Dermis blood vessel endothelial cell (primary cell): ENCODE measurements around the gene B3GAT1. TPM values are rescaled to one million over a fixed set of nuclear protein-coding genes. Genes with fewer than 3 reads are reported as not detected.
"Not testable (repeated sequence)": the region's sequence is repeated elsewhere in the genome, so short reads cannot be mapped to it uniquely, and the experiment has no call there.

ENCODE experiments used
- DNase-seq: peaks from one replicate; pipeline ENCODE4 v3.0.0; 2010
- total RNA-seq: library from RNA; depleted of rRNA; stranded (reverse); fragments of >200 nt; gene quantifications from 2 replicates; pipeline ENCODE4 v1.2.3, GENCODE V29; 2014

B3GAT1 gene, protein sequence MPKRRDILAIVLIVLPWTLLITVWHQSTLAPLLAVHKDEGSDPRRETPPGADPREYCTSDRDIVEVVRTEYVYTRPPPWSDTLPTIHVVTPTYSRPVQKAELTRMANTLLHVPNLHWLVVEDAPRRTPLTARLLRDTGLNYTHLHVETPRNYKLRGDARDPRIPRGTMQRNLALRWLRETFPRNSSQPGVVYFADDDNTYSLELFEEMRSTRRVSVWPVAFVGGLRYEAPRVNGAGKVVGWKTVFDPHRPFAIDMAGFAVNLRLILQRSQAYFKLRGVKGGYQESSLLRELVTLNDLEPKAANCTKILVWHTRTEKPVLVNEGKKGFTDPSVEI
- not detected in 2 replicates for total RNA-seq

DNA sequence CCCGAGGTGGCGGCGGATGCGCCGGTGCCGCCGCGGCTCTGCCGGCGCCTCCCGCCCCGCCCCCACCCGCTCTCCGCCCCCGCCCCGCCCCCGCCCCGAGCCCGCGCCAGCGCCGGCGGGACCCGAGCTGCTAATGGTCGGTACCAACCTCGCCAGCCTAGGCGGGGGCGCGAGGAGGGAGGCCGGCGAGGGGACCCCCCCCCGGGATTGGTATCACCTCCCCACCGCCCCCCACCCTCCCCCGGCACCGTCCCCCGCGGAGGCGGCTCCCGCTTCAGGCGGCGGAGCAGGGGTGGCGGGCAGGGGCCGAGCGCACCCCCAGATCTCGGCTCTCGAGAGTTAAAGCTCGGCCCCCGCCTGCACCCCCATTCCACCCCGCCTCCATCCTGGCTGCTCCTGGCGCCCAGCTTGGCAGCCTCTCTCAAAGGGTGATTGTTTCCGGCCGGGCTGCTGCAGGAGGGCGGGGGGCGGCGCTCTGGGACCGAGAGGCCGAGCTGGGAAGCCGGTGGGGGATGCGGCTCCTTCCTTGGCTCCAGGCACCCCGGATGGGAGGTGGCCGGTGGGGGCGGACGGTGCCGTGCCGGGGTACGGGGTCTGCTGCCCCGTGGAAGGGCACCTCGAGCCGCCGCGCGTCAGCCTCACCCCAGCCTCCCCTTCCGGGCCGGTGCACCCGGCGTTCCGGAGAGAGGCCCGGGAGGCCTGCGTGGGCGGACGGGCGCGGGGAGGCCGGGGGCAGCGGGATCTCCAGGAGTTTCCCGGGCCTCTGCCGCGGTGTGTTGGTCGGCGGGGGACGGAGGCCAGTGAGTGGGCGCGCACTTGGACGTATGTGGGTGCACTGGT lies at the start of gene B3GAT1:
Gene B3GAT1 (minus strand): TSS at position 40 of the 840 bp plus-strand sequence. CDS start 24,583 bp downstream, outside the sequence.
- no peak for DNase-seq

- no peak for DNase-seq
Measured at GRCh38 chr11:134461621-134462020, 49.6 kb upstream of the B3GAT1 start.

DNA sequence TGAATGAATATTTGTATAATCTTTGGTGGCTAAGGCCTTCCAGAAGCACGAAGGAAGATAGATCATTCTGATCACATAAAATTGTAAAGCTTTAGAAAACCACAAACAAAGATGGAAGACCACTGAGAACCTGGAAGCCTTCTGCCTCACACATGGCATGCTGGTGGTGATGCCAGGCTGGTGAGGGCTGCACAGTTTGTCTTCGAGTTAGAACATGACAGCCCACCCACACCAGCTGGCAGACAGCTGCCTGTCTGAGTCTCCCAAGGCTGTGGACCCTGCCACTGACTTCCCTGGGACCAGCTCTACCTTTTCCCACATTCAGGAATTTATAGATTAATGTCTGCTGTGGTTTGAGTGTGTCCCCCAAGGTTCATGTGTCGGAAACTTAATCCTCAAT lies 48.8 kb upstream of the B3GAT1 start:
- DNase-seq: no peak

DNA sequence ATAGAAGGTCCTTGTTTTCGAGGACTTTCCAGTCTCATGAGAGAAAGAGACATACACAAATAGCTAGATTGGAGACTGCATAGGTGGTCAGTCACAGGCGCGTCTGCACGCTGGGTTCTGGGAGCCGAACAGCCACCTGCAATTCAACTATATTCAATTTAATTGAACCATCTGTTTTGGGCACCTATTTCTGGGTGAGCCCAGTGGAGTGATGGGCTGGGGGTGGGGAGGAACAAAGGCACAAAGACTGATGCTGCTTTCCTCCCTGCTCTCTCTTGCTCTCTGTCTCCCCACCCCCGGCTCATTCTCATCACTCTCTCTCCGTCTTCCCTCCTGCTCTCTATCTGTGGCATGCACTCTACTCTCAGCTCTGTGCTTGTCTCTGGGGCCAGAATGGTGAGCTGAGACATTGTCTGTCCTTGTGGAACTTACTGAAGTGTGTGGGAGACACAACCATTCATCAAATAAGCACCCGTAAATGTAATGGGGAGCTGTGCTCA lies 48.1 kb upstream of the B3GAT1 start:
- no peak for DNase-seq

DNA sequence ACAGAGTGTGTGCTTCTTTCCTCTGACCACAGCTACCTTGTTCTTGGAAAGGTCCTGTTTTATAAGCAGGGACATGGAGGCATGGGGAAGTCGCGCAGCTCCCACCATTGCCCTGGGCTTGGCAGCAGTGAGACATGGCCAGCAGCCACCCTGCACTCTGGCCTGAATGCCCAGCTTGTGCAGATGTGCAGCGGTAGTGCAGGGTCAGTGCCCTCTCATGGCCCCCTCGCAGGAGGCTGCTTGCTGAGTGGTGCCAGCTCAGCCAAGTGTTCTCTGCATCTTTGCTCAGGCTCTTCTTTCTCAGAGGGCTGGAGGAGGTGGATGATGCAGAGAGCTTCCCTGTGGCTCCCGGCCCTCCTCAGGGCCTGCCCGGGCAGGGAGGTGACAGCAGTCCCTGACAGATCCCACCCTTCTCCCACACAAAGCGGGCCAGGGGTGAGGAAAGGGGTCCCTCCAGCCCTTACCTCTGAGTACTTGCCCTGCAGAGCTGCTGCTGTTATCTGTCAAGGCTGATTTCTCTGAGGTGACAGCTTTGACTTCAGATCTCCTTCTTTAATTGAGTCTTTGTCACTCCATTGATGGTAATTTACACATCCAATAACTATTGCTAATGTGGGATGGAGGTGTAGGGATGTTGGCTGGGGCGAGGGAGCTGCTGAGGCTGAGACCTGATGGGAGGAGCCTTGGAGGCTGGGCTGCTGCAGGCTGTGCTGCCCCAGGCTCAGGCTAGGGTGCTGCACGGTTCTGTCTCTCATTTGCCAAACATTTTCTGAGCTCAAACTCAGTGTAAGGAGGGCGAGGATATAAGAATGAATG lies 47.4 kb upstream of the B3GAT1 start:
- DNase-seq: no peak

DNA sequence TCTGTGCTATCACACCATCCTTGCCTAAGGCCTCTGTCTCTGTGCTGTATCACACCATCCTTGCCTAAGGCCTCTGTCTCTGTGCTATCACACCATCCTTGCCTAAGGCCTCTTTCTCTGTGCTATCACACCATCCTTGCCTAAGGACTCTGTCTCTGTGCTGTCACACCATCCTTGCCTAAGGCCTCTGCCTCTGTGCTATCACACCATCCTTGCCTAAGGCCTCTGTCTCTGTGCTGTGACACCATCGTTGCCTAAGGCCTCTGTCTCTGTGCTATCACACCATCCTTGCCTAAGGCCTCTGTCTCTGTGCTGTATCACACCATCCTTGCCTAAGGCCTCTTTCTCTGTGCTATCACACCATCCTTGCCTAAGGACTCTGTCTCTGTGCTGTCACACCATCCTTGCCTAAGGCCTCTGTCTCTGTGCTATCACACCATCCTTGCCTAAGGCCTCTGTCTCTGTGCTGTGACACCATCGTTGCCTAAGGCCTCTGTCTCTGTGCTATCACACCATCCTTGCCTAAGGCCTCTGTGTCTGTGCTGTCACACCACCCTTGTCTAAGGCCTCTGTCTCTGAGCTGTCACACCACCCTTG lies 45.5 kb upstream of the B3GAT1 start:
- not testable (repeated sequence) for DNase-seq

DNA sequence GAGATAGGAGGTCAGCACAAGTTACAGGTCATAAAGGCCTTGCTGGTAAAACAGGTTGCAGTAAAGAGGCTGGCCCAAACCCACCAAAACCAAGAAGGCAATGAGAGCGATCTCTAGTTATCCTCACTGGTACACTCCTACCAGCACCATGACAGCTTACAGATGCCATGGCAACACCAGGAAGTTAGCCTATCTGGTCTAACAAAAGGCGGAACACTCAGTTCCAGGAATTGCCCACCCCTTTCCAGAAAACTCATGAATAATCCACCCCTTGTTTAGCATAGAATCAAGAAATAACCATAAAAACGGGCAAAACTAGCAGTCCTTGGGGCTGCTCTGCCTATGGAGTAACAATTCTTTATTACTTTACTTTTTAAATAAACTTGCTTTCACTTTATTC lies 43.5 kb upstream of the B3GAT1 start:
- DNase-seq: no peak

- DNase-seq: no peak
Measured at GRCh38 chr11:134454146-134454690, 42.2 kb upstream of the B3GAT1 start.

- no peak for DNase-seq
Measured at GRCh38 chr11:134453441-134453840, 41.4 kb upstream of the B3GAT1 start.

DNA sequence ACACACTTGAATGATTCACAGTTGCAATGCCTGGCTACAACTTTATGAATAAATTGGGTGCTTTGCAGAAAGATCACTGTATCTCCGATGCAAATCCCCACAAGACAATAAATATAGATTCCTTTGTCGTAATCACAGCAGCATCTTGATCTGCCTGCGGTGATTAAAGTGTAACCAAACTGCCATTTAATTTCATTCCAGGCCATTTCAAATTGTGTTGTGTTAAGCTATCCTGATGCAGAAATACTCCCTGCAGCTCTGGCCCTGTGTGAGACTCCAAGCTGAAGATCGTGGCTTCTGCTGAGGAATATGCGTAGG lies 40.8 kb upstream of the B3GAT1 start:
- DNase-seq: no peak

GRCh38 chr11:134452026-134452837 lies 40.2 kb upstream of the B3GAT1 start:
- DNase-seq: no peak

- DNase-seq: no peak
Measured at GRCh38 chr11:134450186-134450585, 38.1 kb upstream of the B3GAT1 start.

DNA sequence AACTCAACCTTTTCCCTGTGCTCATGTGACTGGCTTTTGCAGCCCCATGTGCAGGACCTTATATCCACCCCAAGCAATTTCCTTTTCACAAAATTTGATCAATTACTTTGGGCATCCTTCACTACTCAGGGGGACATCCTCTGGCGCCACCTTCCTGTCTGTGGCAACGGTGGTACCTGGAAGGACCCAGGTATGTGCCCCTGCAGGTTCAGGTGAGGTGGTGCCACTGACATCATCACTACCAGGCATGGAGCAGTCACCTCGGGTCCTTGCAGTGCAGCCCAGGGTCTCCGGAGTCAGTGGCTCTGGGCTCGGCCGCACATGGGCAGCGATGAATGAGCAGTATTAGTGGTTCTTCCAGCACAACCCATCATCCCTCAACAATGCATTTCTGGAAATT lies 37.7 kb upstream of the B3GAT1 start:
- no peak for DNase-seq

DNA sequence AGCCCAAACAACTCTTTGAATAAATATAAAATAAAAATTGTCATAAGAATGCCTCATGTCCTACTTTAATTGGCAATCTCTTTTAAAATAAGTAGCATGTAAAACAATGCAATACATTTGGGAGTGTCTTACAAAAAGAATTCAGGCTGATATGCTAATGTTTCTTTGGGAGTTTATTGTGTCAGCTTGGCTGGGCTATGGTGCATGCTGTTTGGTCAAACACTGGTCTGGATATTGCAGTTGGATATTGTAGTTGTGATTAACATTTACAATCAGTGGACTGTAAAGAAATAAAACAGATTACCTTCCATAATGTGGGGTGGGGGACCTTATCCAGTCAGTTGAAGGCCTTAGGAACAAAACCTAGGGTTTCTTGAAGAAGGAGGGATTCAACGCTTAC lies 37.0 kb upstream of the B3GAT1 start:
- no peak for DNase-seq

- DNase-seq: no peak
Measured at GRCh38 chr11:134447696-134448095, 35.7 kb upstream of the B3GAT1 start.

DNA sequence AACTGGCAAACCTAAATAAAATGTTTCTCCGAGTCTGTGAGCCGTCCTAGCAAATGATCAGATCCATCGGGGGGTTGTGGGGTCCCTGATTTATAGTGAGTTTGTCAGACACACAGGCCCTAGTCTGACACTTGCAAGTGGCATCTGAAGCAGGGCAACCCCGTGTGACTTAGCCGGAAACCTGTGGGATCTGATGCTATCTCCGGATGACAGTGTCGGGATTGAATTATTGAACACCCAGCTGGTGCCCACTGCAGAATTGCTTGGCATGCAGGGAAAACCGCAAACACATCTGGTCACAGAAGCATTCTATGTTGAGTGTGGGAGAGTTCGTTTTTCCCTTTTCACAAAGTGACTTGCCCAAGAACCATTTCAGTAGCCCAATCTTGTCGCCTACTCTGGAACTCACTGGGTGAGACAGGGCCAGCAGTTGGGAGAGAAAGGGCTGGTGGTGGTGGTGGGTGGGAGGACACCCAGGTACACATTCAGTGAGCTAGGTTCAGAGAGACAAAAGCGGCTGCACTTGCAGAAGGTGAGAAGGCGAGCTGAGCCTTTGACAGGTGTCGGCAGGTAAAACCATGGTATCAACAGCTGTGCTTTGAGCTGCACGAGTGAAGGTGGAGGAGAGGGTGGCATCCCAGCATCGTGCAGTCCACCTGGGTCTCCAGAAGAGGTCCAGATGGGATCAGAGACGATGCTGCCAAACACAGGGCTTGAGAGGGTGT lies 33.7 kb upstream of the B3GAT1 start:
- DNase-seq: no peak

GRCh38 chr11:134444160-134445108 lies 32.4 kb upstream of the B3GAT1 start:
- DNase-seq: not testable (repeated sequence)

DNA sequence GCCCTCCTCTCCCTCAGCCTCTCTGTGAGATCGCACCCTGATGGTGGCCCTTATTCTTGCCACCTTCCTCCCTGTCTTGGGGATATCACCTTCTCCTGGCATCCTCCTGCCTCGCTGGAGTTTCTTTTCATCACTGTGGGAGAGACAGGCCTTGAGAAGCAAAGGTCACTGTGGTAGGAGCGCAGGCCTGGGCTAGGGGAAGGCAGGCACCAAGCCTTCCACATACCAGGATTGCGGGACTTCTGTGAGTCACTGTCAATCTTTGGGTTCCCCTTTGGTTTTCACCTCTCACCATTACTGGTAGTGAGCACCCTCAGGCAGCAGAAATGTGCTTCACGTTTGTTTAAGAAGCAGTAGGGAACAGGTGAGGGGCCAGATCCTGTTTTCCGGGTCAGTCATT lies 31.2 kb upstream of the B3GAT1 start:
- no peak for DNase-seq

DNA sequence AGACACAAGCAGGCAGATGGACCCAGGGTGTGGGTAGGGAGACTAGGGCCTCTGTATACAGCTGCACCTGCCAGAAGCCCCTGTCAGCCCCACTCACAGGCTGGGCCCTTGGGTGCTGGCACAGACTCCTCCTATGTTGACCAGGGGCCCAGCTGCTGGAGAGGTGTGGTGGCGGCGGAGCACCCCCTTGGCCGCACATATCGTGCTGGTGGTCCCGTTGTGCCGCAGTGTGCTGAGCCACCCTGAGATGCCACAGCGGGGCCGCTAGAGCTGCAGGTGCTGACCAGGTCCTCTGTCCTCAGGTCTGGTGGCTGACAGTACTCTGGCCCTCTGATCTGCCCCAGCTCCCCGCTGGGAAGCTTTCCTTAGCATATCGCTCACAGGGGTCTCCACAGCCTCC lies 30.2 kb upstream of the B3GAT1 start:
- no peak for DNase-seq

DNA sequence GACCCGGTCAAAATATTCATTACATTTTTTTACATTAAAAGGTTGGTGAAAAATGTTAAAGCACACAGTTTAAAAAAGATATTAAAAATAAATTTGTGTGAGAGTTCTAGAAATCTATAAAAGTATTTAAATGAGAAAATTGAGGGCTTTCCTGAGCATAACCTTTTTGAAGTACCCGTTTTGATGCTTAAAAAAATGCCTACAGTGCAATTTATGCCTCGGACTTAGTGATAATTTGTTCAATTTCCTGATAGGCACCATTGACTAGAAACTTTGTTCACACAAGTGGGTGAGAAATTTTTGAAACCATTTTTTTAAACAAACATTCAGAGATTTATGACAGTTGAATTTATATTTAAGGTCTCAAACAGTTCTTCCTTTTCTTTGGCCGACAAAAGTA lies 29.7 kb upstream of the B3GAT1 start:
- DNase-seq: no peak
